COLO829 (cell line): Measurements from ENCODE around the gene SH3BP4.
"Not testable (repeated sequence)": the region's sequence is repeated elsewhere in the genome, so short reads cannot be mapped to it uniquely, and the experiment has no call there.

Source experiments
- DNase-seq: peaks from one replicate; pipeline ENCODE4 v3.0.0; 2012; ENCODE audit warnings: low spot score

The SH3BP4 gene

GRCh38 chr2:235056768-235057167, 105.0 kb downstream of the SH3BP4 start:
- no peak for DNase-seq

DNA sequence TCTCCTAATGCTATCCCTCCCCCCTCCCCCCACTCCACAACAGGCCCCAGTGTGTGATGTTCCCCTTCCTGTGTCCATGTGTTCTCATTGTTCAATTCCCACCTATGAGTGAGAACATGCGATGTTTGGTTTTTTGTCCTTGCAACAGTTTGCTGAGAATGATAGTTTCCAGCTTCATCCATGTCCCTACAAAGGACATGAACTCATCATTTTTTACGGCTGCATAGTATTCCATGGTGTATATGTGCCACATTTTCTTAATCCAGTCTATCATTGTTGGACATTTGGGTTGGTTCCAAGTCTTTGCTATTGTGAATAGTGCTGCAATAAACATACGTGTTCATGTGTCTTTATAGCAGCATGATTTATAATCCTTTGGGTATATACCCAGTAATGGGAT, 105.8 kb downstream of the SH3BP4 start:
- not testable (repeated sequence) for DNase-seq

DNA sequence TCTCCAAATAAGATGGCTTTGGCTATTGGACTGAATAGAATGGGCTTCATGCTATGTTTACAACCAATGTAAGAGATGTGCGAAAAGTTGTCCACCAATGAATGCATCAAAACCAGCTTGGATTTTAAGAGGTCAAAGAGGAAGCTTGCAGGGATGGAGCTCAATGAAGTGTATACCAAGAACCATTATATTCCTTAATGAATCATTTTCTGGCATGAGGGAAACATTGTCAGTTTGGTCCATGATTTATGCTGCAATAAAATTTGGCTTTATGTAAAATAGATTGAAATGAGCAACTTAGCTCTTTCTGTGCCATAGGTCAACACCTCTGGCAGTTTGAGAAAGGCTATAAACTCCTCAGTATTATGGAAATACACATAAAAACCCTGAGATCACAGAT, 107.3 kb downstream of the SH3BP4 start:
- no peak for DNase-seq

DNA sequence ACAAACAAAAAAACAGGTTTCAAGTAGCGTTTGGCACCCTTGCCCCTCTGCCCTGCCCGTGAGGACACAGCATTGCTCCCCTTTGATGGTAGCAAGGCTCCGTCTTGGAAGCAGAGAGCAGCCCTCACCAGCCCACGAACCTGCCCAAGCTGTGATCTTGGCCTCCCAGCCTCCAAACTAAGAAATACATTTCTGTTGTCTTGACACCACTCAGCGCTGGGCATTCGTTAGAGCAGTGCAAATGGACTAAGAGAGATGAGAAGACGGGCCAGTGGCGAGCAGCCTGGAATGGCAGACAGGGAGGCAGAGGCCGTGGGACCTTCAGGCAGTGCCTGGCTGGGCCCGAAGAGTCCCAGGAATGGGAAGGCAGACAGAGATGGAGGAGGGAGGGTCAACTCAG, 109.8 kb downstream of the SH3BP4 start:
- no peak for DNase-seq

- DNase-seq, result no peak
Measured at GRCh38 chr2:235063471-235063961, 111.7 kb downstream of the SH3BP4 start.

- DNase-seq, result no peak
Measured at GRCh38 chr2:235064976-235065375, 113.2 kb downstream of the SH3BP4 start.

GRCh38 chr2:235066490-235066889, 114.7 kb downstream of the SH3BP4 start:
- DNase-seq, result no peak

DNA sequence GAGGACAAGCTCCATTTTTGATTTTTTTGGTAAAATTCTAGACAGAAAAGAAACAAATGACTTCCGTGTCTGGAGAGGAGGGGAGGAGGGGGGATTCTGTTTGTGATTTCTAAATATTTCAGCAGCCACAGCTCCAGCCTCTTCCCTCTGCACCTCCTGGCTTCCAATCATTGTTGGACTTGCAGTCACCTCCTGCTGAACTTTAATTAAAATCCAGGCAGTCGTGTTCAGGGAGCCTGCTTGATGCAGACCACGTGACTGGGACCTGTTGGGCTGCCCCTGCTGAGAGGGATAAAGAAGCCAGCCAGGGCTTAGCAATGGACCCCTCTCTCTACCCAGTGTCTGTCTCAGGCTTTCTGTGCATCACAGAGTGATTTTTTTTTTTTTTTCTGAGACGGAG, 115.1 kb downstream of the SH3BP4 start:
- DNase-seq, result no peak

GRCh38 chr2:235068701-235069100, 116.9 kb downstream of the SH3BP4 start:
- DNase-seq, result no peak

DNA sequence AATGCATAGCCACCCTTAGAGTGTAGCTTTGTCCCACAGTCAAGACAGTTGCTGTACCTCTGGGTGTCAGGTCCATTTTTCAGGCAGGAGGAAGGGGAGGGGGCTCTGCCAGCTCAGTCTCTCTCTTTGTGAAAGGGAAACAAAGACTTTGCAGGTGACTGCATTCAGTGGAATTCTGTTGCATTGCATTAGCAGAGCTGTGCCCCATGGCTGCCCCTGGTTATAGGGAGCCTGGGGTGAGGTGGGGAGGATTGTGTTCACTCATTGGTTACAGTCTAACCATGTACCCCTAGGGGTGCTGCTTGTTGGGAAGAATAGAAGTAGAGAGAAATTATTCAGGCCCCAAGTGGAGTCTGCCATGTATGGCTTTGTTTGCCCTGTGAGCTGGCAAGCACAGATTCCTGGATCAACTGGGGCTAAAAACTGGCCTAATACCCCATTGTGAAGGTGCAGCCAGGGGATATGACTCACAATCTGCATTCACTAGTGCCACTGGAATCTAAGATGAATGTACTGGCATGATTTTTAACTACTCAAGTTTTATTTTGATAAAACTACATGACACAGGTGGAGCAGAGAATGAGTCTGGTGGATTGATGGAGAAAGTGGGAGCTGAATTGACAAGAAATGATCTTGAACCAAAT, 118.4 kb downstream of the SH3BP4 start:
- no peak for DNase-seq

DNA sequence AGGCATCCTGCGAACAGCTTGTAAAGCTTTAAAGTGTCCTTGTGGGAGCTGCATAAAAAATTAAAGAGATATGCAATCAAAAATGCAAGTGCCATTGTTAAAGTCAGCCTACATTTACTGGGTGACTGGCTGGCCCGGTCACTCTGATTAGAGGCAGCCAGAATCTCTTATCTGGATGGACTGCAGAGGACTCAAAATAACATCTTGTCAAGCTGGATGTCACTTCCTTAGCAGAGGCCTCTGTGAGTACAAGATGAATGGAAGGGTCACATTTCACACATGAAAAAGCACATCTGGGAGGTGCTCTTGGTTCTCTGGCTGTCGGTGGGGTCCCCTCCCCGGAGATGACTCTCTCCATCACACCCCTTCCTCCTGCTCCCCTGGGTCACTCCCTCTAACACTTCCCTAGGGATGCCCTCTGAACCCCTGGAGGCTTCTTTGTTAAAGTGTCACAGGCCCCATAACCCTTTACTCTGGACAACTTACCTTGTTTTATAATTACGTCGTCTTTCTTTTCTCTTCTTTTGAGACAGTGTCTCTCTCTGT, 122.1 kb downstream of the SH3BP4 start:
- no peak for DNase-seq

GRCh38 chr2:235077046-235077445, 125.2 kb downstream of the SH3BP4 start:
- DNase-seq, result no peak

DNA sequence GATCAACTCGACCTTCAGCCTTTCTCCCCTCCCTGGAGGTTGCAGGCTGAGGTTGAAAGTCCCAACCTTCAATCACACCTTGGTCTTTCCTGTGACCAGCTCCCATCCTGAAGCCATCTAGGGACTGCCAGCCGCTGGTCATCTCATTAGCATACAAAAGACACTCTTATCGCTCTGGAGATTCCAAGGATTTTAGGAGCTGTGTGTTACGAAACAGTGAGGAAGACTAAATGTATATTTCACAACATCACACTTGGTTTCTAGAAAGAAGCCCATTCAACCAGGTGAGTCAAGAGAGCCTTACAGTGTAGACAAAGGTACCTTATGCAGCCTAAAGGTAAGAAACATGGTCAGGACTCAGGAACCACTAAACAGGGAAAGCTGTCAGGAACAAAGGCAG, 126.4 kb downstream of the SH3BP4 start:
- no peak for DNase-seq

DNA sequence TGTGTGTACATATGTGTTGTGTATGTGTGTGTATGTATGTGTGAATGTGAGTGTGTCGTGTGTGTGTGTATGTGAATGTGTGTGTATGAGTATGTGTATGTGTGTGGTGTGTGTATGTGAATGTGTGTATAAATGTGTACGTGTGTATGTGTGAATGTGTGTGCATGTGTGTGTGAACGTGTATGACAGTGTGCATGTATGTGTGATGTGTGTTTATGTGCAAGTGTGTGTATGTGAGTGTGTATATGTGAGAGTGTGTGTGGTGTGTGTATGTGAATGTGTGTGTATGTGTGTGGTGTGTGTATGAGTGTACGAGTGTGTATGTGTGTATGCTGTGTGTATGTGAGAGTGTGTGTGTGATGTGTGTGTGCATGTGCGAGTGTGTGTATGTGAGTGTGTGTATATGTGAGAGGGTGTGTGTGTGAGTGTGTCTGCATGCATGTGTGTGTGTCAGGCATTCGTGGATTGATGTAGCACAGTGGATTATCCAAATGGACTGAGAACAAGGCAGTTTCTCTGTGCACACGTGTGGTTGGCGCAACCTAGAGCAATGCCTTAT, 127.2 kb downstream of the SH3BP4 start:
- no peak for DNase-seq

DNA sequence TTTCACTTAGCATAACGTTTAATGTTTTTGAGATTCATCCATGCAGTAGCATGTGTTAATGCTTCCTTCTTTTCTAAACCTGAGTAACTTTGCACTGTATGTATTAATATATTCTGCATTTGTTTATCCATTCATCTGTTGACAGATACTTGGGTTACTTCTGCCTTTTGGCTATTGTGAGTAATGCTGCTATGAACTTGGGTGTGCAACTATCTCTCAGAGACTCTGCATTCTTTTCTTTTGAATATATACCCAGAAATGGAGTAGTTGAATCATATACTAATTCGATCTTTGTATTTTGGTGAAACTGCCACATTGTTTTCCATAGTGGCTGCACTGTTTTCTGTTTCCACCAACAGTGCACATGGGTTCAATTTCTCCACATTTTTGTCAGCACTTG, 128.3 kb downstream of the SH3BP4 start:
- DNase-seq, result no peak

DNA sequence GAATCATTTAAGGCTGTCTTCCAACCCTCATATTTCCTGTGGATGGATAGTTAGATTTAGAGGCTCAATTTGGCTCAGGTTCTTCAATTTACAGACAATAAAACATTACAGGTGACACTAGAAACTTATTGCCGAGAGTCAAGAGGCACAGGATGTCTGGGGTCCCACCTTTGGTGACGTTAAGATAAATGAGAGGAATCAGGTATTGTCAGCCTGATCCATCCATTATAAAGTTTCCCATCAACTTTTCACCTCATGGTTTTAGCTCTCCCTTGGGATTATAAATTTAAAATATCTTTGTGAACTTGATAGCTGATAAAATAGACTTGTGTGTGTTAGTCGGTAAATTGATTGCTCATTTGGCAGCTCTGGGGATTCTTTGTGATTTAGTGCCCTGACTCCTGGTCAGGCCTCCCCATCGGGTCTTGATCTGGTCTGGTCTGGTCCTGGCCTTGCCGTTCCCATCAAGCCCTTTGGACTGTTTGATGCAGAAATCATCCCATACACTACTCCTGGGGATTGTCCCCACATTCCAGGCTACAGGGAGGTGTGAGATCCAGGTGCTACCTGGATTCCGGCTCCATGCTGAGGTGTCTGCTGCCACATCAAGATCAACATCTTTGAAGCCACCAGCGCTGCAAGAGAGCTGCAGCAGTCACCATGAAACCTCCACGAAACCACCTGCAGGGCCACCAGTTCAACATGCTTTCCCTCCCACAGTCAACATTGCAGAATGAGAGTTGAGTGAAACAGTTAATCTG, 130.9 kb downstream of the SH3BP4 start:
- no peak for DNase-seq

DNA sequence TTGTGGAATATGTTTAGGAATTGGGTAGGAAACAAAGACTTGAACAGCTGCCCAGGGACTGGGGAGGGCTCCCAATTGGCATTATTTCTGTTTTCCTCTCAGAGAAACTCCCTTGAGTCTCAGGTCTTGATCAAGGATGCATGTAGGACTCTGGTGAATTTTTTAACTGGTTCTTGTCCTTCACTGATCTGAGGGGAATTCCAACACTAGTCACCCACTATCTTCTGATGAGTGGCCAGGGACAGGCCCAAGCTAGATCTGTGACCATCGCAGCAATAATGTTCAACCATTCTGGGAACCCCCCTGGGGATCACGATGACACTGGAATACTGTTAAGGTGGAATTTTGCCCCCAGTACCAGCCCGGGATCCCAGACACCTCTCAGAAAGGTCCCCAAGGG, 132.0 kb downstream of the SH3BP4 start:
- no peak for DNase-seq

- no peak for DNase-seq
Measured at GRCh38 chr2:235084424-235084823, 132.6 kb downstream of the SH3BP4 start.

- DNase-seq, result no peak
Measured at GRCh38 chr2:235085476-235085875, 133.7 kb downstream of the SH3BP4 start.

GRCh38 chr2:235086481-235087184, 134.8 kb downstream of the SH3BP4 start:
- no peak for DNase-seq

DNA sequence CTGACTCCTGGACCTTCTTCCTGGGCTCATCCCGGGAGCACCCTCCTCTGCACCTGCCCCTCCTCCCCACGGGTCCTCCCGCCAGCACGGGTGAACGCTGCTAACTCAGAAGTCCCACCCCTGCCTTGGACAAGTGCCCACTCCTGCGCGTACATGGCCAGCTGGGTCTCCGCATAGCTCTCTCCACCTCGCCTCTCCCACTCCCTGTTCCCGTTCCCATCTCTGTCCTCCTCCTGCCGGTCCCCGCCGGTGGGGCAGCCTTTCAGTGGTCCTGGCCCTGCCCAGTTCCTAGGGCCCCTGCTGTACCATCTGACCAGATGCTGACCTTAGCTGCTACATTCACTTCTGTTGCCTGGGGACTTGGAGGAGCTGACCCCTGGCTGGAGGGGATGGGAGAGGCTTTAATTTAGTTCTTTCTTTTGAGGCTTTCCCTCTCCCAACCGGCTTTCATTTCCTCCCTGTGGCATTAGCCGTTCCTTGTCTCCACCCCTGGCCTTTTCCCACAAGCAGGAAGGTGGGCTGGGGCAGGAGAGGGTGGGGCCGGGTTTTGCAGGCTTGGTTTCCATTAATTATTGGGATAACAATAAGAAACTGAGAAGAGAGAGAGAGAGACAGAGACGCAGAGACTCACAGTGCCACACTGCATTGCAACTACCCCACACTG, 136.1 kb downstream of the SH3BP4 start:
- DNase-seq, result no peak

GRCh38 chr2:235088496-235088921, 136.7 kb downstream of the SH3BP4 start:
- peak; percentile 18 for DNase-seq
